Natural killer cell (primary cell): ENCODE results near the gene TMEM62. TPM values are rescaled to one million over a fixed set of nuclear protein-coding genes. Genes with fewer than 3 reads are reported as not detected.

Experiments used
- ATAC-seq, 3 donors: fragments of 150-1000 bp in 2 of 3; fragments of 200-7000 bp in 1 of 3; cut with Tn5 transposase; 1 replicate in 1 of 3; 2 replicates in 2 of 3; pipeline ENCODE4 v1.10.0; 2021; ENCODE audit warnings: mild to moderate bottlenecking in 2 of 3, moderate library complexity in 2 of 3
- DNase-seq, 2 donors: peaks; one replicate each; pipeline versions ENCODE4 v3.0.0 to v3.0.0-alpha.2; 2013 to 2021; ENCODE audit warnings: mixed read lengths in 1 of 2
- H3K27ac ChIP-seq: one replicate; pipeline ENCODE4 v1.5.1; 2013; ENCODE audit warnings: mild to moderate bottlenecking, low read length
- H3K27me3 ChIP-seq: one replicate; pipeline ENCODE4 v1.6.1; 2013; ENCODE audit warnings: low read length; ENCODE audit not compliant: control insufficient read depth, insufficient read depth
- H3K36me3 ChIP-seq: one replicate; pipeline ENCODE4 v1.6.1; 2013; ENCODE audit warnings: low read length; ENCODE audit not compliant: control insufficient read depth, insufficient read depth
- H3K4me1 ChIP-seq: one replicate; pipeline ENCODE4 v1.6.1; 2013; ENCODE audit warnings: low read length; ENCODE audit not compliant: control insufficient read depth, insufficient read depth
- H3K4me3 ChIP-seq: one replicate; pipeline ENCODE4 v1.5.1; 2013; ENCODE audit warnings: low read length
- H3K9me3 ChIP-seq: one replicate; pipeline ENCODE4 v1.6.1; 2013; ENCODE audit warnings: low read length; ENCODE audit not compliant: control insufficient read depth, insufficient read depth
- H3K27ac Mint-ChIP-seq, 2 donors: one replicate each; pipeline ENCODE4 v1.8.0; 2022; ENCODE audit warnings: mild to moderate bottlenecking in 2 of 2, mixed read lengths in 2 of 2, moderate library complexity in 1 of 2
- H3K27me3 Mint-ChIP-seq, 2 donors: one replicate each; pipeline ENCODE4 v1.8.0; 2022; ENCODE audit warnings: low read depth in 2 of 2, mixed read lengths in 2 of 2
- H3K36me3 Mint-ChIP-seq: one replicate; pipeline ENCODE4 v1.8.0; 2022; ENCODE audit warnings: mixed read lengths
- H3K4me1 Mint-ChIP-seq, 2 donors: one replicate each; pipeline ENCODE4 v1.8.0; 2022; ENCODE audit warnings: mixed read lengths in 2 of 2
- H3K4me3 Mint-ChIP-seq: one replicate; pipeline ENCODE4 v1.8.0; 2022; ENCODE audit warnings: mild to moderate bottlenecking, moderate library complexity, mixed read lengths
- H3K9me3 Mint-ChIP-seq, 2 donors: one replicate each; pipeline ENCODE4 v1.8.0; 2022; ENCODE audit warnings: mixed read lengths in 2 of 2
- WGBS: methylation state at CpG from one replicate; pipeline ENCODE4 v1.1.7; 2013; ENCODE audit warnings: missing lambda C conversion rate; ENCODE audit not compliant: insufficient coverage; 5-methylcytosine and 5-hydroxymethylcytosine counted together
- intact Hi-C: fragments of 100-400 bp; cut with micrococcal nuclease; formaldehyde crosslinking; loops from one replicate; pipeline ENCODE4 v1.14.2; 2022
- total RNA-seq, 4 donors: library from RNA; stranded (reverse); fragments of 120-200 nt in 1 of 4; gene quantifications; one replicate each; pipeline versions ENCODE4 v1.2.3 to v1.2.4, GENCODE V29; 2013 to 2022
- TF ChIP-seq, protein P1 (sequence below): fragments of 200-600 bp; IDR thresholded peaks from one replicate; pipeline ENCODE4 v1.8.0; 2022; ENCODE audit warnings: antibody characterized with exemption

TMEM62 gene
- total RNA-seq, 3 donors from 2014 or later (not counting 1 experiment from before 2014, with no cell fraction given) = 39.4 to 43.8 (median 40.8) TPM

DNA sequence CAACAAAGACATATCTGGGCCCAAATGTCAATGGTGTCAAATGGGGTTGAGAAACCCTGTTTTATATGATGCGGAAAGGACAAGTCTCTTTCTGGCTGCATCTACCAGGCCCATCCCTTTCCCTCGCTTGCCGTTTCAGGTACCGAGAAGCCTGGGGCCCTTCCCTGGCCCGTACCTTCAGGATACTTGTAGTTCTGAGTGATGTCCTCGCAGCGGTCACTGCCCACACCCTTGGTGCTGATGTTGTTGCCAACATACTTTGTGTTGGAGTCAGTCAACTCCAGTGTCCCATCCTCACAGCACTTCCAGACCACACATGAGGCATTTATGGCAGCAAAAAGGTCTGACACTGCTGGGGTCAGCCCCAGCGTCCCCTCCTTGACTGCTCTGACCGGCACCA is 73.6 kb downstream of the TMEM62 start:
- H3K4me3 ChIP-seq = no peak overlapping the region
- ATAC-seq (no peak), DNase-seq (no peak)
- H3K36me3 Mint-ChIP-seq = no peaks in the 10 kb centered on the region
- no peaks in the 10 kb centered on the region for H3K4me1 ChIP-seq
- intact Hi-C loops = no loop called here
- no peak overlapping the region for H3K27ac Mint-ChIP-seq
- H3K27me3 Mint-ChIP-seq = peaks cover 13 to 20% of the 10 kb centered on the region in 2 donors
- H3K36me3 ChIP-seq = no peaks in the 10 kb centered on the region
- peaks cover 0 to 6% of the 10 kb centered on the region in 2 donors for H3K4me1 Mint-ChIP-seq
- no peaks in the 10 kb centered on the region for H3K27me3 ChIP-seq
- TF ChIP-seq, protein P1, sequence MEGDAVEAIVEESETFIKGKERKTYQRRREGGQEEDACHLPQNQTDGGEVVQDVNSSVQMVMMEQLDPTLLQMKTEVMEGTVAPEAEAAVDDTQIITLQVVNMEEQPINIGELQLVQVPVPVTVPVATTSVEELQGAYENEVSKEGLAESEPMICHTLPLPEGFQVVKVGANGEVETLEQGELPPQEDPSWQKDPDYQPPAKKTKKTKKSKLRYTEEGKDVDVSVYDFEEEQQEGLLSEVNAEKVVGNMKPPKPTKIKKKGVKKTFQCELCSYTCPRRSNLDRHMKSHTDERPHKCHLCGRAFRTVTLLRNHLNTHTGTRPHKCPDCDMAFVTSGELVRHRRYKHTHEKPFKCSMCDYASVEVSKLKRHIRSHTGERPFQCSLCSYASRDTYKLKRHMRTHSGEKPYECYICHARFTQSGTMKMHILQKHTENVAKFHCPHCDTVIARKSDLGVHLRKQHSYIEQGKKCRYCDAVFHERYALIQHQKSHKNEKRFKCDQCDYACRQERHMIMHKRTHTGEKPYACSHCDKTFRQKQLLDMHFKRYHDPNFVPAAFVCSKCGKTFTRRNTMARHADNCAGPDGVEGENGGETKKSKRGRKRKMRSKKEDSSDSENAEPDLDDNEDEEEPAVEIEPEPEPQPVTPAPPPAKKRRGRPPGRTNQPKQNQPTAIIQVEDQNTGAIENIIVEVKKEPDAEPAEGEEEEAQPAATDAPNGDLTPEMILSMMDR = no peak
- H3K9me3 Mint-ChIP-seq = no peaks in the 10 kb centered on the region
- no peak overlapping the region for H3K4me3 Mint-ChIP-seq
- H3K9me3 ChIP-seq = no peaks in the 10 kb centered on the region
- WGBS = 93% methylated on average over 9 of the region's 9 CpGs
- H3K27ac ChIP-seq = no peak overlapping the region

DNA sequence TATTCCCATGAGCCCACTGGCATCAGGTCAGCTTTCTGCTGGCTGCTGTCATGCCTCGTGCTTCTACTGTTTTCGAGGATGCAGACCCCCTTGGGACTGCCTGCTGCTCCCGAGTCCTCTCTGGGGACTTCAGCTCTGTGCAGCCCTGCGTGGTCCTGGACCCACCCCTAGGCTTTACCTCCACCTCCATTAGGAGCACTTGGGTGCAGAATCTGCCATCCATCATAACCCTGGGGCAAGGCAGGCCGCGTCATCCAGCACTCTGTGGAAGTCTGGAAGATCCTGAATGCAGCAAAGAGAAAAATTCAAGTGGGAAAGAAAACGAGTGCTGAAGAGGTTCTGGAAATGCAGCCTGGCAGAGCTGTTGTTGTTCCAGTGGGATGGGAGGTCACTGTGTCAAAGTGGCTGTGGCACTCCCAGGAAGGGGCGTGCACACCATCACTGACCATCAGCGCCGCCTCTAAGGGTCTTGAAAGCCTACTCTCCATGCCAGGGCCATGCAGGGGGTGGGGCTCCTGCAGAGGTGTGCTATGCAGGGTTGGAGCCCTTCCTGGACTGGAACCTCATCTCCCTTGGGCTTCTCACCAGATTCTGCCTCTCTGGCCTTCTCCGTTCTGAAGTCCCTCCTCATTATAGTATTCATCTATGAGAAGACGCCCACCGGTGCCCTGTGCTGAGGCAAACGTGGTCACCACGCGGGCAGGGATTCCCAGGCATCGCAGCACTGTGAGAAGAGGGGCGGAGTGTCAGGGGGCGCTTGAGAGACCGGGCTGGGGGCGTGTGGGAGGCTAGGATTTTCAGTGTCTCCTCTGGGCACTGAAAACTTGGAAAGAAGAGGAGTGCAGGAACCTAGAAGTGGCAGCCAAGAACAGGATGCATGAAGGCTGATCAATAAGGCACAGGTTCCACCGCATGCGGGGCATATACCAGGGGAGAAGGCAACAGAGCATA is 74.9 kb downstream of the TMEM62 start:
- Histone ChIP-seq H3K9me3 (no peaks in the 10 kb centered on the region), H3K27ac (no peak overlapping the region), H3K4me1 (no peaks in the 10 kb centered on the region), H3K27me3 (no peaks in the 10 kb centered on the region), H3K4me3 (no peak overlapping the region), H3K36me3 (no peaks in the 10 kb centered on the region)
- Mint-ChIP-seq H3K4me1 (peaks cover 0 to 6% of the 10 kb centered on the region in 2 donors), H3K27ac (no peak overlapping the region), H3K27me3 (peaks cover 13 to 20% of the 10 kb centered on the region in 2 donors), H3K4me3 (no peak overlapping the region), H3K36me3 (no peaks in the 10 kb centered on the region), H3K9me3 (no peaks in the 10 kb centered on the region)
- 73% methylated on average over 23 of the region's 23 CpGs for WGBS
- ATAC-seq (no peak), DNase-seq (no peak)
- intact Hi-C loops = no loop called here
- TF ChIP-seq, protein P1 = no peak

DNA sequence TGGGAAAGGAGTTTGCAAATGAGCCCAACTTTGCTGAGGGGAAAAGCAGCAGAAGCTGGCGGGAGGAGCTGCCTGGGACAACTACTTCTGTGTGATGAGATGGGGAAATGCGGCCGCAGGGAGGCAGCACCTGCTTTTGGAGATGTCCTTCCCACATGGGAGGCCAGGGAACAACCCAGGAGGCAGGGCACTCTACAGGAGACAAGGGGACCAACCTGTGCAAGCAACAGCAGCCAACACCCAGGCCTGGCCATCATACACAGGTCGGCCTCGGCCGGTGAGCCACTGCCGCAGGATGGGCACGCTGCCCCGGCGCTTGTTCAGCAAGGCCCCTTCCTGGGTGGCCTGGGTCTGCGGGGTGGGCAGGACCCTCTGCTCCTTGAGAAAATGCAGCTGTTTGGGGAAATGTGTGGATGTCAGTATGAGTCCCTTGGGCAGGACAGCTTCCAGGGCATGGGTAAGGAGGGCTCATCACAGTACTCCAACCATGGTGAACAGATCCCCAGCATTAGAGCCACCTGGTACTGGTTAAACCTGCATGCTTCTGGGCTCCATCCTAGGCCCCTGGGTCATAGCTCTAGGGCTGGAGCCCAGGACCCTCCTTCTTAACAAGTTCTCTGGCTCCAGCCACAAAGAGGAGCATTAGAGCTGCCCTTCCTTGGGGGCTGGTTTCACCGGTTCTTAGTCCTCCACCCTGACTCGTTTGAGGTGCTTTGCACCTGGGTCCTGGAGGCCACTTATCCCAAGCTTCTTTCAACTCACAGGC is 75.9 kb downstream of the TMEM62 start:
- H3K4me1 ChIP-seq = no peaks in the 10 kb centered on the region
- Mint-ChIP-seq H3K9me3 (no peaks in the 10 kb centered on the region), H3K4me1 (peaks cover 0 to 2% of the 10 kb centered on the region in 2 donors), H3K4me3 (no peak overlapping the region), H3K27me3 (peaks cover 13 to 24% of the 10 kb centered on the region in 2 donors), H3K27ac (no peak overlapping the region), H3K36me3 (no peaks in the 10 kb centered on the region)
- no peak overlapping the region for H3K4me3 ChIP-seq
- H3K36me3 ChIP-seq = no peaks in the 10 kb centered on the region
- intact Hi-C loops = no loop called here
- no peaks in the 10 kb centered on the region for H3K9me3 ChIP-seq
- no peak for DNase-seq
- TF ChIP-seq, protein P1 = no peak
- no peaks in the 10 kb centered on the region for H3K27me3 ChIP-seq
- ATAC-seq = no peak
- WGBS = 80% methylated on average over 13 of the region's 13 CpGs
- no peak overlapping the region for H3K27ac ChIP-seq
